Osteoblast (primary cell): ENCODE measurements around the gene MKLN1. TPM values are rescaled to one million over a fixed set of nuclear protein-coding genes. Genes with fewer than 3 reads are reported as not detected.
"Not testable (repeated sequence)": the region's sequence is repeated elsewhere in the genome, so short reads cannot be mapped to it uniquely, and the experiment has no call there.

Experiments
- DNase-seq: peaks from one replicate; pipeline ENCODE4 v3.0.0; 2011; ENCODE audit warnings: low spot score, mixed read lengths; ENCODE audit not compliant: insufficient read length; ENCODE audit errors: missing footprints
- H2AFZ ChIP-seq: 2 replicates; pipeline ENCODE4 v1.6.0; 2011; ENCODE audit warnings: mild to moderate bottlenecking, low read length
- H3K27ac ChIP-seq: 2 replicates; pipeline ENCODE4 v1.5.1; 2011; ENCODE audit warnings: mild to moderate bottlenecking, low read depth, low read length, moderate library complexity
- H3K27me3 ChIP-seq: 2 replicates; pipeline ENCODE4 v1.6.0; 2012; ENCODE audit warnings: mild to moderate bottlenecking, control low read depth, inconsistent platforms, low read length, moderate library complexity; ENCODE audit not compliant: insufficient read depth
- H3K36me3 ChIP-seq: 2 replicates; pipeline ENCODE4 v1.5.1; 2011; ENCODE audit warnings: mild to moderate bottlenecking, low read length, control low read depth, moderate library complexity; ENCODE audit not compliant: insufficient read depth
- H3K4me1 ChIP-seq: 2 replicates; pipeline ENCODE4 v1.5.1; 2011; ENCODE audit warnings: mild to moderate bottlenecking, low read length, control low read depth, moderate library complexity; ENCODE audit not compliant: insufficient read depth
- H3K4me2 ChIP-seq: 2 replicates; pipeline ENCODE4 v1.6.0; 2011; ENCODE audit warnings: mild to moderate bottlenecking, low read length; ENCODE audit not compliant: insufficient read depth
- H3K4me3 ChIP-seq: fragments of 200-600 bp; sonication (generic); 3 replicates; pipeline ENCODE4 v1.5.1; 2012; ENCODE audit warnings: mild to moderate bottlenecking, low read length, inconsistent platforms; ENCODE audit not compliant: insufficient read depth
- H3K79me2 ChIP-seq: 2 replicates; pipeline ENCODE4 v1.6.0; 2012; ENCODE audit warnings: mild to moderate bottlenecking, low read length, control low read depth, inconsistent platforms; ENCODE audit not compliant: insufficient read depth
- H3K9me3 ChIP-seq: 2 replicates; pipeline ENCODE4 v1.5.1; 2011; ENCODE audit warnings: low read depth, low read length, control low read depth
- H4K20me1 ChIP-seq: 2 replicates; pipeline ENCODE4 v1.6.0; 2012; ENCODE audit warnings: mild to moderate bottlenecking, low read length, control low read depth; ENCODE audit not compliant: insufficient read depth
- total RNA-seq: library from RNA; depleted of rRNA; stranded (reverse); fragments of >200 nt; gene quantifications from 2 replicates; pipeline ENCODE4 v1.2.3, GENCODE V29; 2012
- TF ChIP-seq, protein P1 (sequence below): IDR thresholded peaks from 2 replicates; pipeline ENCODE4 v1.5.1; 2011; ENCODE audit warnings: mild to moderate bottlenecking, low read depth, low read length, moderate library complexity; ENCODE audit errors: extremely low read depth

The MKLN1 gene
- total RNA-seq, 1 donor, result 52.8 TPM

DNA sequence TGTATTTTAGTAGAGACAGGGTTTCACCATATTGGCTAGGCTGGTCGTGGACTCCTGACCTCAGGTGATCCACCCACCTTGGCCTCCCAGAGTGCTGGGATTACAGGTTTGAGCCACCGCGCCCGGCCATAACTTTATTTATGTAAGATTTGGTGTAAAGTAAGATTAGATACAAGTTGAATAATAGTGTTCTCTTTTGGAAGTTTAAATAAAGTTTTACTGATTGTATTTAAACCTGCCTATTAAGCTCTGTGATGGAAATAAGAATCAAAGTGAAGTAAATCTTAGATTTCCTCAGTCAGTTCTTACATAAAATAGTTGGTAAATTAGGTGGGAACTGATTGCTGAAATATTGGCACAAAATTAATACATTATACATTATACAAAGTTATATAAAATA is 86.0 kb downstream of the MKLN1 start:
- Histone ChIP-seq H4K20me1 (no peaks in the 10 kb centered on the region), H3K79me2 (peaks cover 2% of the 10 kb centered on the region)

DNA sequence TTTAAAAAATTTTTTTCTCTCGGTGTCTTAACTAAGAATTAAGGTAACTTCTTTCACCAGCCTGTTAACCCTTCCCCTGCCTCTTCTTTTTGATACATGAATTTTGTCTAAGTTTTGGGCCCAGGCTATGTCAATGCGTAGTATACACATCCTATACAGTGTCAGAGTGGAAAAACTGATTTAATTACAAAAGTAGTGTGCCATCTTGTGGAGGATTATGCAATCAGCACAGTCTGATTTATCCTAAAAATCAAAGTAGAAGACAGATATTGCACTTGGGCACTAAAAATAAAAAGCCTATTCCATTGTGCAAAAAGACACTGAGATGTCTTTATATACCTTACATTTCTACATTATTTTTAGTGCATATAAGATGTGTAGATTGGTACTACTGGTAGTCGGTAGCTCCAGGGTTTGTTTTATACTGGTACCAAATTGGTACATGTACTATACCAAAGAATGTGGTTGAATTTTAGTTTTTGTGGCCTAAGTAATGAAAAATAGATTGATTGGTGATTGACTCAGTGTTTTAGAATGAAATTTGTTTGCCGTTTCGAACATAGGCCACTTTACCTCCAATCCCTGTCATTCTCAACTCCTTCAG is 96.6 kb downstream of the MKLN1 start:
- Histone ChIP-seq H4K20me1 (peaks cover 8% of the 10 kb centered on the region), H3K4me3 (no peak overlapping the region), H3K27ac (peak overlapping the region; percentile 41), H3K4me2 (no peak overlapping the region), H3K4me1 (no peaks in the 10 kb centered on the region), H3K79me2 (peaks cover 19% of the 10 kb centered on the region), H2AFZ (no peak overlapping the region), H3K36me3 (no peaks in the 10 kb centered on the region), H3K27me3 (no peaks in the 10 kb centered on the region), H3K9me3 (no peaks in the 10 kb centered on the region)
- no peak for DNase-seq
- TF ChIP-seq, protein P1, sequence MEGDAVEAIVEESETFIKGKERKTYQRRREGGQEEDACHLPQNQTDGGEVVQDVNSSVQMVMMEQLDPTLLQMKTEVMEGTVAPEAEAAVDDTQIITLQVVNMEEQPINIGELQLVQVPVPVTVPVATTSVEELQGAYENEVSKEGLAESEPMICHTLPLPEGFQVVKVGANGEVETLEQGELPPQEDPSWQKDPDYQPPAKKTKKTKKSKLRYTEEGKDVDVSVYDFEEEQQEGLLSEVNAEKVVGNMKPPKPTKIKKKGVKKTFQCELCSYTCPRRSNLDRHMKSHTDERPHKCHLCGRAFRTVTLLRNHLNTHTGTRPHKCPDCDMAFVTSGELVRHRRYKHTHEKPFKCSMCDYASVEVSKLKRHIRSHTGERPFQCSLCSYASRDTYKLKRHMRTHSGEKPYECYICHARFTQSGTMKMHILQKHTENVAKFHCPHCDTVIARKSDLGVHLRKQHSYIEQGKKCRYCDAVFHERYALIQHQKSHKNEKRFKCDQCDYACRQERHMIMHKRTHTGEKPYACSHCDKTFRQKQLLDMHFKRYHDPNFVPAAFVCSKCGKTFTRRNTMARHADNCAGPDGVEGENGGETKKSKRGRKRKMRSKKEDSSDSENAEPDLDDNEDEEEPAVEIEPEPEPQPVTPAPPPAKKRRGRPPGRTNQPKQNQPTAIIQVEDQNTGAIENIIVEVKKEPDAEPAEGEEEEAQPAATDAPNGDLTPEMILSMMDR, result peak; percentile 56

More for the DNA sequence above, 86.0 kb downstream of the MKLN1 start:
- Histone ChIP-seq H3K9me3 (no peaks in the 10 kb centered on the region), H2AFZ (no peak overlapping the region), H3K36me3 (peaks cover 13% of the 10 kb centered on the region), H3K4me2 (no peak overlapping the region), H3K4me3 (no peak overlapping the region), H3K4me1 (peaks cover 5% of the 10 kb centered on the region), H3K27me3 (no peaks in the 10 kb centered on the region), H3K27ac (no peak overlapping the region)
- TF ChIP-seq, protein P1, result no peak
- no peak for DNase-seq

GRCh38 chr7:131425992-131426391 is 98.3 kb downstream of the MKLN1 start:
- no peak for DNase-seq
- TF ChIP-seq, protein P1, result no peak
- Histone ChIP-seq H3K4me1 (peaks cover 2% of the 10 kb centered on the region), H2AFZ (no peak overlapping the region), H3K27ac (no peak overlapping the region), H3K79me2 (peaks cover 19% of the 10 kb centered on the region), H3K4me3 (no peak overlapping the region), H3K9me3 (no peaks in the 10 kb centered on the region), H4K20me1 (peaks cover 5% of the 10 kb centered on the region), H3K36me3 (no peaks in the 10 kb centered on the region), H3K27me3 (no peaks in the 10 kb centered on the region), H3K4me2 (no peak overlapping the region)

- not testable (repeated sequence) for H3K4me1 ChIP-seq, H3K4me2 ChIP-seq, H3K9me3 ChIP-seq, DNase-seq, H3K36me3 ChIP-seq, H2AFZ ChIP-seq, H3K79me2 ChIP-seq, H3K27me3 ChIP-seq, H3K4me3 ChIP-seq, H4K20me1 ChIP-seq
- peak overlapping the region; percentile 16 for H3K27ac ChIP-seq
These were observed 103.2 kb downstream of the MKLN1 start for GRCh38 chr7:131430826-131431225.
